Stimulated activated memory B cell treated with anti-CD40 and anti-IgM and Interleukin-4, amounts not matched to agents 10 μg/mL and 1 μg/mL and 100 μg/mL, for 72 hours (primary cell): ENCODE measurements around the gene SLC39A6.

Experiments used
- ATAC-seq: fragments of 150-1000 bp; cut with Tn5 transposase; 2 replicates; pipeline ENCODE4 v1.10.0; 2021
- H3K27ac Mint-ChIP-seq: one replicate; pipeline ENCODE4 v1.8.0; 2022; ENCODE audit warnings: mild to moderate bottlenecking, mixed read lengths
- H3K27me3 Mint-ChIP-seq: one replicate; pipeline ENCODE4 v1.8.0; 2022; ENCODE audit warnings: mixed read lengths
- H3K36me3 Mint-ChIP-seq: one replicate; pipeline ENCODE4 v1.8.0; 2022; ENCODE audit warnings: mixed read lengths
- H3K4me1 Mint-ChIP-seq: one replicate; pipeline ENCODE4 v1.8.0; 2022; ENCODE audit warnings: mixed read lengths
- H3K4me3 Mint-ChIP-seq: one replicate; pipeline ENCODE4 v1.8.0; 2022; ENCODE audit warnings: mild to moderate bottlenecking, moderate library complexity, mixed read lengths
- H3K9me3 Mint-ChIP-seq: one replicate; pipeline ENCODE4 v1.8.0; 2022; ENCODE audit warnings: mixed read lengths

Gene SLC39A6

DNA sequence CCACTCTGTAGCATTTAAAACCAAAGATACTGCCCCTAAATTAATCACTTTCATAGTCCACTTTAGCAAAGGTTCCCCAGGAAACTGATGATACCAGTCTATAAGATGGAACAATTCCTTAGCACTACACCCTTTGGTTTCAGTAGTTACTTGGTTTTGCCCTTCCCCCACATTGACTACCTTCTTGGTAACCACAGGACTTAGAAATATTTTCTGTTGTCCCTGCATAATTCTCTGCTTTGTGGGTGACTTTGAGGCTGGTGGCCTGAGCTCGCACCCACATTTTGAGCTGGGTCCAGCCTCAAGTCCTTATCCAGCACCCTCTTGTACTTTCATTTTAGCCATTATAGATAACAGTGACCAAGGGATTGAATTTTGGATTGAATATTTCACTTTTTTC, 23.6 kb upstream of the SLC39A6 start:
- peaks cover 78% of the 10 kb centered on the region for H3K36me3 Mint-ChIP-seq
- H3K9me3 Mint-ChIP-seq, result no peaks in the 10 kb centered on the region
- H3K27ac Mint-ChIP-seq, result peak overlapping the region; percentile 27
- no peaks in the 10 kb centered on the region for H3K27me3 Mint-ChIP-seq
- ATAC-seq, result no peak
- peaks cover 35% of the 10 kb centered on the region for H3K4me1 Mint-ChIP-seq
- H3K4me3 Mint-ChIP-seq, result no peak overlapping the region

DNA sequence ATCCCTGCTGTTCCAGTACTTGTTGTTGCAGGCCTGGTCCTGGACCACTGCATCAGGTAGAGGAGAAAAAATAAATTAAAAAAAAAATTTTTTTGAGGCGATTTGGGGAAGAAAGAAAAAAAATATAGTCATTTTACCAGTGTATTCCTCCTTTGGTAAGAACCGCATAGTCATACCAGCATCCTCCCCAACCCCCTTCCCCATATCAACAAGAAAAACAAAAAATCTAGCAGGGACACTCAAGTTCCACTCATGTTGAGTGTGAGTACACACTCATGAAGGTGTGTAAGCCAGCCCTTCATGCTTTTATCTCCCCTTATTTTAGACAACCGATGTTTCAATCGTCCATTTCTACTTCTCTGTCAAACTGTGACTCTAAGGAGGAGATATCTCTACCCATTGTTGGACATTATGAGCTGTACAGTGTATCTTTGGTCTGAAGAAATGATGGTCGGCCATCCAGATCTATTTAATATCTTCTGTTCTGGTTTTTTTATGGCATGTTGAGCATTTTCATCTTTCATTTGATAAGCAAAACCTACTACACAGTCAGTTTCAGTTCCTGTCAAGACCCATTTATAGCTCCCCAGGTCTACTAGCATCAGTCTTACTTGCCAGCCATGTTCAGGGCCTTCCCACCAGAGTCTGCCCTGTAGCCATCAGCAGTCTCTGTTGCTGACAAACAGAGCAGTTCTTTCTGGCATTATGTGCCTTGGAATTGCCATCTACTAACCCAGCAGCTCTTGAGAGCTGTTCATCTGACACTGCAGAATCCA, 20.6 kb upstream of the SLC39A6 start:
- H3K4me3 Mint-ChIP-seq, result peak overlapping the region; percentile 48
- H3K27me3 Mint-ChIP-seq, result no peaks in the 10 kb centered on the region
- H3K36me3 Mint-ChIP-seq, result peaks cover 88% of the 10 kb centered on the region
- peak overlapping the region; percentile 91 for H3K27ac Mint-ChIP-seq
- peak; percentile 96 for ATAC-seq
- H3K9me3 Mint-ChIP-seq, result no peaks in the 10 kb centered on the region
- H3K4me1 Mint-ChIP-seq, result peaks cover 26% of the 10 kb centered on the region

DNA sequence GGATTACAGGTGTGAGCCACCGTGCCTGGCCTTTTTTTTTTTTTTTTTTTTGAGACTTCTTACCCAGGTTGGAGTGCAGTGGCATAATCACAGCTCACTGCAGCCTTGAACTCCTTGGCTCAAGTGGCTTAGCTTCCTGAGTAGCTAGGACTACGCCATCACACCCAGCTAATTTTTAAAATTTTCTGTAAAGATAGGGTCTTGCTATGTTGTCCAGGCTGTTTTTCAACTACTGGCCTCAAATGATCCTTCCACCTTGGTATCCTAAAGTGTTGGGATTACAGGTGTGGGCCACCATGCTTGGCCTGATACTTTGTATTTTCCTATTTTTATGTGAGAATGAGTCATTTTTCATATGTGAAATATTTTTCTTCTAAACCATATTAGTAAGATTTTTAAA, 14.3 kb upstream of the SLC39A6 start:
- H3K36me3 Mint-ChIP-seq, result peaks cover 71% of the 10 kb centered on the region
- H3K4me3 Mint-ChIP-seq, result no peak overlapping the region
- no peaks in the 10 kb centered on the region for H3K4me1 Mint-ChIP-seq
- no peak overlapping the region for H3K27ac Mint-ChIP-seq
- H3K27me3 Mint-ChIP-seq, result no peaks in the 10 kb centered on the region
- ATAC-seq, result no peak
- no peaks in the 10 kb centered on the region for H3K9me3 Mint-ChIP-seq

DNA sequence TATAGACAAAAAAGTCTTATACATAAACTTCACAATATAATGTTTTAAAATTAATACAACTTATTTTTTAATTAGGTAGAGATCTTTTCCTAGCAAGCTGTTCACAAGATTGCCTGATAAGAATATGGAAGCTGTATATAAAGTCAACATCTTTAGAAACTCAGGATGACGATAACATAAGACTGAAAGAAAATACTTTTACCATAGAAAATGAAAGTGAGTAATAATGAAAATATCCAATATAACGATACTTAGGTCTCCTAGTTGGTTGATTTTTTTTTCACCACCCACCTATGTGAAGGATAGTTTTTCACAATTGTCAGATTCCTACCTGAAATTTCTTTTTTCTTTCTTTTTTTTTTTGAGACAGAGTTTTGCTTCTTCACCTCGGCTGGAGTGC, 13.6 kb upstream of the SLC39A6 start:
- no peak overlapping the region for H3K4me3 Mint-ChIP-seq
- ATAC-seq, result no peak
- H3K27ac Mint-ChIP-seq, result no peak overlapping the region
- no peaks in the 10 kb centered on the region for H3K9me3 Mint-ChIP-seq
- H3K4me1 Mint-ChIP-seq, result no peaks in the 10 kb centered on the region
- H3K36me3 Mint-ChIP-seq, result peaks cover 69% of the 10 kb centered on the region
- H3K27me3 Mint-ChIP-seq, result no peaks in the 10 kb centered on the region

DNA sequence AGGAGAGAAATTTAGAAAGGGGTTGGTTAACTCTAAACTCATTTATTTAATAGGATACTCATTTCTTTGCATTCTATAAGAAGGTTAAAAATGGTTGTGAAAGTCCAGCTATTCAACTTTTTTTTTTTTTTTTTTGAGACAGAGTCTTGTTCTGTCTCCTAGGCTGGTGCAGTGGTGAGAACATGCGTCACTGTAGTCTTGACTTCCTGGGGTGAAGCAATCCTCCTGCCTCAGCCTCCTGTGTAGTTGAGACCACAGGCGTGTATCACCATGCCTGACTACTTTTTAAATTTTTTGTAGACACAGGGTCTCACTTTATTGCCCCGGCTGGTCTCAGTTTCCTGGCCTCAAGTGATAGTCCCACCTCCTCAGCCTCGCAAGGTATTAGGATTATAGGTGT, 12.4 kb upstream of the SLC39A6 start:
- H3K9me3 Mint-ChIP-seq, result no peaks in the 10 kb centered on the region
- peaks cover 4% of the 10 kb centered on the region for H3K4me1 Mint-ChIP-seq
- no peak overlapping the region for H3K27ac Mint-ChIP-seq
- peaks cover 67% of the 10 kb centered on the region for H3K36me3 Mint-ChIP-seq
- ATAC-seq, result no peak
- H3K4me3 Mint-ChIP-seq, result no peak overlapping the region
- no peaks in the 10 kb centered on the region for H3K27me3 Mint-ChIP-seq

DNA sequence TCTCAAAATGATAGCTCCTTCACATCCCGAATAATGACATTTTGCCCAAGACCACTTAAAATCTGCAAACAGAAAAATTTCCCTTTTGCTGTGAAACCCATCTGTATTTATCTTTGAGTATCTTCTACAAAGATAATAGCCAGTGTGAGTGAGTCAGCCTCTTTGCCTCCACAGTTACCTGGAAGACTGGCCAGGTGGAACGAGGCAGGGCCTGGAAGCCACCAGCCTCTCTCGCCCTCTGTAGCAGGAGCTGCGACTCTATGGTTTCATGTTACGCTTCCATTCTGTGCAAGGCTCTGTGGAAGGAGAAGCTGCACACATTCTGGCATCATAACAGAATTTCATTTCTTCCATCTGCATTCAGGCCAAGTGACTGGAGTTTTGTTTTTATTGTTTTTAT, 10.1 kb upstream of the SLC39A6 start:
- Mint-ChIP-seq H3K27me3 (no peaks in the 10 kb centered on the region), H3K4me1 (peaks cover 13% of the 10 kb centered on the region), H3K27ac (no peak overlapping the region), H3K36me3 (peaks cover 60% of the 10 kb centered on the region), H3K9me3 (no peaks in the 10 kb centered on the region), H3K4me3 (no peak overlapping the region)
- no peak for ATAC-seq

DNA sequence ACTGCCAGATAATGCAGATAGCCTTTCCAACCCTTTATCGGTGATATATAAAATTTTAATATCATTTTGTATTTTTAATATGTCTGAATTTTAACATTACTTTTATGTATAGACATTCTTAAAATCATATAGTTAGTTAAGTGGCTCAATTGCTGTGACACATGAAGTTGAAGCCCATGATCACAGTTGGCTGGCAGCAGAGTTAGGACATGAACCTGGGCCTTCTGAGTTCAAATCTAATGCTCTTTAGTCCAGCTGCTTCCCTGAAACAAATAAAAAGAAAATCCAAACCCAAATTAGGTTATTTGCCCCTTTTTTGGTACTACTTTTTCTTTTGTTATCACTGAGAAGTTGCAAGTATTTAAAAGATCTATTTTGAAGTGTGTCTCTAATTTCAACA, 6.1 kb upstream of the SLC39A6 start:
- H3K4me3 Mint-ChIP-seq, result no peak overlapping the region
- H3K27me3 Mint-ChIP-seq, result no peaks in the 10 kb centered on the region
- H3K4me1 Mint-ChIP-seq, result peaks cover 45% of the 10 kb centered on the region
- no peak overlapping the region for H3K27ac Mint-ChIP-seq
- no peaks in the 10 kb centered on the region for H3K9me3 Mint-ChIP-seq
- peaks cover 36% of the 10 kb centered on the region for H3K36me3 Mint-ChIP-seq
- ATAC-seq, result no peak

DNA sequence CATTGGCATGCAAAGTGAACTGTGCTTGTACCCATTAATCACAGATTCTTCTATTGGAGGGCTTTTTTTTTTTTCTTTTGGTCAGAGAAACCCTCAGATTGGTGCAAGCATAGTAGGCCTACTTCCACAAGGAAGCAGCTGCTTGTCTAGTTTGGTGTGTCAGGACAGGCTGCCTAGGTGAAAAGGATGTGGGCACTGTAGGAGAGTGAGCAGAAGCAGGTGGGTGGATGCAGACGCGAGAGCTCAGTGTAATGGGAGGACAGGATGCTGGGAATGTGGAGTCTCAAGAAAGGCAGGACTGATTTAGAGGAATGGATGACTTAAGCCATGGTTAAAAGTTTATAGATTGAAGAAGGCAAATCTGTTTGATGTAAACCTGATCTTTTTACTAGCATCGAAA, 3.6 kb upstream of the SLC39A6 start:
- Mint-ChIP-seq H3K27ac (no peak overlapping the region), H3K4me3 (no peak overlapping the region), H3K4me1 (peaks cover 56% of the 10 kb centered on the region), H3K27me3 (no peaks in the 10 kb centered on the region), H3K36me3 (peaks cover 20% of the 10 kb centered on the region), H3K9me3 (no peaks in the 10 kb centered on the region)
- ATAC-seq, result no peak

DNA sequence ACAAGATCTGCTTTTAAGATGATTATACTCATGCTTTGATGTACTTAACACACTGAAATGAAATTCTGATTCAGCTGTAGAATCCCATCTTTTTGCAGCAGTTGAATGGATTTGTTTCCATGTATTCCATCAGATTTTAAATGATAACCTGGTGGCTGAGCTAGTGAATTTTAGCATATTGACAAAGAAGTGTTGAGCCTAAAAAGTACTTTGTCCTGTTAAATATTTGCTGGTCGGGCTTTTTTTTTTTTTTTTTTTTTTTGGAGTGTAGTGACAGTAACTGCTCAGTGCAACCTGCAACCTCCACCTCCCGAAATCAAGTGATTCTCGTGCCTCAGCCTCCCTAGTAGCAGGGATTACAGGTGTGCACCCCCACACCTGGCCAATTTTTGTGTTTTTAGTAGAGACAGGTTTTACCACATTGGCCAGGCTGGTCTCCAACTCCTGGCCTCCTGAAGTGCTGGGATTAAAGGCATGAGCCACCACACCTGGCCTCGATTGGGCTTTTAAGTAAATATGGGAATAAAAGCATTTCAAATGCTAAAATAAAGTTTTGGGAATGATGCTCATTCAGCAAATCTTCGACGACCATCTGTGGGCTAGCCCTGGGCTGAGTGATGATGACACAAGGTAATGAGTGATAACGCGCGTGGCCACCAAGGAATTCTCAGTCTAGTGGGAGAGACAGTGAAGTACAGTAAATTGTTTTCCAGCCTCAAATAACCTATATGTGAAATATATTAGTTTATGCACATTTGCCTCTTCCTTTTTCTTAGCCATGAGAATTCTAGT, 2.7 kb upstream of the SLC39A6 start:
- Mint-ChIP-seq H3K4me3 (peak overlapping the region; percentile 97), H3K27ac (no peak overlapping the region), H3K9me3 (no peaks in the 10 kb centered on the region), H3K27me3 (no peaks in the 10 kb centered on the region), H3K4me1 (peaks cover 59% of the 10 kb centered on the region), H3K36me3 (peaks cover 17% of the 10 kb centered on the region)
- ATAC-seq, result no peak

DNA sequence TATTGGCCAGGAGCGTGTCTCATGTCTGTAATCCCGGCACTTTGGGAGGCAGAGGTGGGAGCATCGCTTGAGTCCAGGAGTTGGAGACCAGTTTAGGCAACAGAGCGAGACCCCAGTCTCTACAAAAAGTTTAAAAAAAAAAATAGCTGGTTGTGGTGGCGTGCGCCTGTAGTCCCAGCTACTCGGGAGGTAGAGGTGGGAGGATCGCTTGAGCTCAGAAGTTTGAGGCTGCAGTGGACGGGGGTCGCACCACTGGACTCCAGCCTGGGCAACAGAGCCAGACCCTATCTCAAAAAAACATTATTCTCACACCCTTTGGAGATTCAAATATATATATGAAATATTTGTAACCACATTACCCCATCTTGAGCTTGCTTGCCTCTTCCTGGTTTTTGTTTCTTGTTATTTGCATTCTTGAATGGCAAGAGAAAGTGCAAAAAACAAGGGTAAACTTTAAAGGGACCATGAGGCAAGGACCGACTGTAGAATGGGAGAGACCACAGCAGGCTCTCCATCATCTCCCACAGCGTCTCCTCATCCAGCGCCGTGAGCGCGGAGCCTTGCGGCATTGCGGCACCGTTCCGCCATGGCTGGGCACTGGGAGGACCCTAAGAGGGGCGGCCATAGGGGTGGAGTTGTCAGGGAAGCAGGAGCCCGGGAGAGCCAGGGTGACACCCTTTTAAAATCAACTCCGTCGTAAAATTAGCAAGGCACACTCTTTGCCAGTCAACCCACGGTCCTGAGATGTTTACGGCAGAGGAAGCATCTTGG, 1.9 kb upstream of the SLC39A6 start:
- H3K27ac Mint-ChIP-seq, result peak overlapping the region; percentile 99
- no peaks in the 10 kb centered on the region for H3K27me3 Mint-ChIP-seq

DNA sequence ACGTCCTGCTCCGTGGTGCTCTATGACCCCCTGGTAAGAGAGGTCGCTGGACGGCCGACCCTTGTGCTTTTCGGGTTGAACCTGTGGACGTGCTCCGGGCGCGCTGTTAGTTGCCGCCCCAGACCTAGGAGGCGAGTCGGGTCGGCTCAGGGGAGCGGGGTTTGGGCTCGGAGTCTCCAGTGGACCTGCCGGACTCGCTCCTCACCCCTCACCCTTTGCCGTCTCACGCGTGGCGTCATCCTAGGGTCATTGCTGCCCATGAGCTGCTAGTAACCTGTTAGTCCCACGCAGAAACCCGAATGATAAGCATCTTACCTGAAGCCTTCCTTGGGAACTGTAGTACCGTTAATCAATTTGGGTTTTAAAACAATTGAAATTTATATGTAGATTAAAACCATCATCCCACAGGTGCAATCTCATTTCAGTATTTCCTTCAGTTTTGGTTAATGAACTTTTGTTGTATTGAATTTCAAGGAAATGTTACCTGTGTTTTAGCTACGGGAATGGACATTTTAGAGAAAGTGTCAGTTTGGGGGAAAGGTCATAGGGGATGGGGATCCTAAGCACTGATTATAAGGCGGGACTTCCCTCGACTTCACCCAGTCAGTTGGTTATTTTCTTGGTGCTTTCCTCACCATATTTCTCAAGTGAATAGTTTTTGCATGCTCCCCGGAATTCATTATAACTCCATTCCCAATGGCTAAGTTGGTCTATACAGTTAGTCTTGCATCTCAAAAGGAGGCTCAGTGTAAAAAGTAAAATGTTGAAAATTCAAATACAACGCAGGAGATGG, 1.1 kb upstream of the SLC39A6 start:
- ATAC-seq, result peak; percentile 8
- H3K4me1 Mint-ChIP-seq, result peaks cover 52% of the 10 kb centered on the region

More for the DNA sequence above, 1.9 kb upstream of the SLC39A6 start:
- Mint-ChIP-seq H3K36me3 (peaks cover 17% of the 10 kb centered on the region), H3K9me3 (no peaks in the 10 kb centered on the region), H3K4me3 (peak overlapping the region; percentile 97), H3K4me1 (peaks cover 54% of the 10 kb centered on the region)
- no peak for ATAC-seq

DNA sequence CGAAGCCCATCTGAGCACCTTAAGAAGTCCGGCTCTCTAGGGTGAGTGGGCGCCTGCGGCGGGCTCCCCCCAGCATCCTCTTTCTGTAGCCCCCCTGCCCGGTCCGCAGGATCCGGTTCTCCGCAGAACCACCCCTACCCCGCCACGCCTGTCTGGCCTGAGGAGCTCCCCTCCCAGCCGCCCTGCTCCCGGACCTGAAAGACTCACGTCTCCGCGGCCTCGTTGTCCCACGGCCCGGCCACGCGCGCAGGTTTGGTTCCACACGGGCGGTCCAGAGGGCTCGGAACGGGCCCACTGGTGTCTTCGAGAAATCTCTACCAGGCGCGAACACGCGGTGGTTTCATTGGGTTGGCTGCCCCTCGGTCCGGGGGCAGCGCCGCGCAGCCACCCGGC, 237 bp downstream of the SLC39A6 start:
- Mint-ChIP-seq H3K36me3 (peaks cover 28% of the 10 kb centered on the region), H3K4me3 (peak overlapping the region; percentile 97), H3K27ac (peak overlapping the region; percentile 99), H3K4me1 (peaks cover 49% of the 10 kb centered on the region), H3K27me3 (no peaks in the 10 kb centered on the region), H3K9me3 (no peaks in the 10 kb centered on the region)
- peak; percentile 24 for ATAC-seq

More for the DNA sequence above, 1.1 kb upstream of the SLC39A6 start:
- peaks cover 18% of the 10 kb centered on the region for H3K36me3 Mint-ChIP-seq
- H3K27me3 Mint-ChIP-seq, result no peaks in the 10 kb centered on the region
- H3K4me3 Mint-ChIP-seq, result peak overlapping the region; percentile 97
- peak overlapping the region; percentile 99 for H3K27ac Mint-ChIP-seq
- no peaks in the 10 kb centered on the region for H3K9me3 Mint-ChIP-seq

DNA sequence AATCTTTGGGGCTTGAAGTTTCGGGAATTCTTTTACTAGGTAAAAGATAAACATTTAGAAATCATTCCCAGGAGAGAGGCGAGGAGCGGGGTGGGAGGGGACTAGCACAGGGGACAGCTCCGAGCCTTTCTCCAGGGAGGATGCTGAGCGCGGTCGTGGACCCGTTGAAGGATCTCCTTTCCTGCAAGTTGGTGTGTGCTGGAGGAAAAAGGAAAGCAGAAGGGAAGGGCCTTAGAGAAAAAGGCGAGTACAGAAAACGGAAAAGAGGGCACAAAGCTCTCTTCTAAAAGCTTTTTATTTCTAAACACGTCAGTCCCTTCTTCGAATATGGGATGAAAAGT, 640 bp downstream of the SLC39A6 start:
- peaks cover 32% of the 10 kb centered on the region for H3K36me3 Mint-ChIP-seq
- peak overlapping the region; percentile 97 for H3K4me3 Mint-ChIP-seq
- H3K27me3 Mint-ChIP-seq, result no peaks in the 10 kb centered on the region
- H3K9me3 Mint-ChIP-seq, result no peaks in the 10 kb centered on the region
- H3K27ac Mint-ChIP-seq, result peak overlapping the region; percentile 99
- H3K4me1 Mint-ChIP-seq, result peaks cover 46% of the 10 kb centered on the region
- no peak for ATAC-seq

DNA sequence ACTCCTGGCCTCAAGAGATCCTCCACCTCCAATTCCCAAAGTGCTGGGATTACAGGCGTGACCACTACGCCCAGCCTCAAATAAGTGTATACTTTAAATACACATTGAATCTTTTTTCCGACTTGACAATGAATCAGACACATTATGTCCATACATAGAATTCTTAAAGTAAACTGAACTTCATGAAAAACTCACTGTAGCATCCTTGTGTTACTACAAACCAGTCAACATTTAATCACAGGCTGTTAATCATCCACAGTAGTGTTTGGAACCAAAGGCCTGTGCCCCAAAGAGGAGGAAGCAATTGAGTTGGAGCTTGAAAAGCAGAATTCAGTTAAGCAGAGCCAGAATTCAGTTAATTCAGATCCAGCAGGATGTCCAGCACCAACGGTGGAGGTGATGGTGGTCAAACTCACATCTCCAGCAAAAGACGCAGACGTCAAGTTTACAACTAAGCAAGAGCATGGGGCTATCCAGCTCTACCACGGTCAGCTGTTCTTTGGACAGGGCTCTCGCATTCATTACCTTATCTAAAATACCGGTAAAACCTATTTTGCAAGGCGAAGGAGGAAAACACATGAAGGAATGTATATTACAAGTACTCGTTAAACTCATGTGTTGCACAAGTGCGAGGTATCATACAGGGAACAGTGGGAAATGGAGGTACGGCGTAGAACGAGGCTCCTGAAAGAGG, 1.2 kb downstream of the SLC39A6 start:
- Mint-ChIP-seq H3K27ac (peak overlapping the region; percentile 99), H3K27me3 (no peaks in the 10 kb centered on the region), H3K4me3 (peak overlapping the region; percentile 97), H3K9me3 (no peaks in the 10 kb centered on the region), H3K36me3 (peaks cover 36% of the 10 kb centered on the region), H3K4me1 (peaks cover 45% of the 10 kb centered on the region)
- ATAC-seq, result no peak
